GM13977 (cell line): ENCODE results near the gene TRPM2.

Experiments
- DNase-seq: peaks from one replicate; pipeline ENCODE4 v3.0.0; 2012; ENCODE audit warnings: low spot score
- CTCF ChIP-seq: IDR thresholded peaks from 2 replicates; pipeline ENCODE4 v1.5.1; 2012; ENCODE audit warnings: mild to moderate bottlenecking, control low read depth; ENCODE audit not compliant: insufficient read depth; ENCODE audit errors: extremely low read depth, missing control alignments
- in situ Hi-C: fragments of 300-500 bp; cut with MboI; formaldehyde crosslinking; loops from one replicate; pipeline ENCODE4 v1.12.0; 2022; ENCODE audit warnings: low sequenced_read_pairs, low pct_unique_long_range_greater_than_20kb, mixed read lengths, inconsistent platforms; ENCODE audit not compliant: unreplicated experiment

The TRPM2 gene

DNA sequence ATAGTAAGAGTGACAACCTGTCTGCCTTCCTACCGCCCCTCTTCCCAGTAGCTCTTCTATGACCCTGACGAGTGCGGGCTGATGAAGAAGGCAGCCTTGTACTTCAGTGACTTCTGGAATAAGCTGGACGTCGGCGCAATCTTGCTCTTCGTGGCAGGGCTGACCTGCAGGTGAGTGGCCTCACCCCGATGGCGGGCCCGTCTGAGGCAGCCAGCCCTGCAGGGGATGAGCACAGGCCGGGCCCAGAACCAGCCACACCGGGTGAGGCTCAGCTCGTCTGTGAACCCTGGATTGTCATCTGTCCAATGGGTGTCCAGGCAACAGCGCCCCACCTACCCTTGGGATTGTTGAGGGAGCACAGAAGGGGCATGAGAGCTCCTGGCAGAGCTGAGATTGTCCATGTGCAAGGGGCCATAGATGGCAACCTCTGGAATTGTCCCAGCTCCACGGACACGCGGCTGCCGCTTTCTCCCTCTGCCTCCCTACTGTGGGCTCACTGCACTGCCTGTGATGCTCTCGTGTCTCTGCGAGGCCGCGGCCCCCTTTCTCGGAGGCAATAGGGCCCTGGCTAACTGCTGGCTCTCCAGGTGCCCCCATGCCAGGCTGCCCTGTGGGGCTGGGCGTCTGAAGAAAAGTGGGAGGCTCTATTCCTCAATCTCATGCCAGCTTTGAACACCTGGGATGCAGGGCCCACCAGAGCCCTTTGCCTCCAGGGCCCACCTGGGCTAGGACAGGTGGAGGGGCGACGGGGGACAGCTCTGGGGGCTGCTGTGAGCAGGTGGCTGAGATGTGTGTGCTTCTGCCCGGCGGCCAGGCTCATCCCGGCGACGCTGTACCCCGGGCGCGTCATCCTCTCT is 51.9 kb downstream of the TRPM2 start:
- DNase-seq = no peak
- in situ Hi-C loops = loop anchor here (10.0 kb wide), 1 partner anchor 61 kb away; no protein-coding TSS in a partner anchor
- TF ChIP-seq CTCF = no peak

DNA sequence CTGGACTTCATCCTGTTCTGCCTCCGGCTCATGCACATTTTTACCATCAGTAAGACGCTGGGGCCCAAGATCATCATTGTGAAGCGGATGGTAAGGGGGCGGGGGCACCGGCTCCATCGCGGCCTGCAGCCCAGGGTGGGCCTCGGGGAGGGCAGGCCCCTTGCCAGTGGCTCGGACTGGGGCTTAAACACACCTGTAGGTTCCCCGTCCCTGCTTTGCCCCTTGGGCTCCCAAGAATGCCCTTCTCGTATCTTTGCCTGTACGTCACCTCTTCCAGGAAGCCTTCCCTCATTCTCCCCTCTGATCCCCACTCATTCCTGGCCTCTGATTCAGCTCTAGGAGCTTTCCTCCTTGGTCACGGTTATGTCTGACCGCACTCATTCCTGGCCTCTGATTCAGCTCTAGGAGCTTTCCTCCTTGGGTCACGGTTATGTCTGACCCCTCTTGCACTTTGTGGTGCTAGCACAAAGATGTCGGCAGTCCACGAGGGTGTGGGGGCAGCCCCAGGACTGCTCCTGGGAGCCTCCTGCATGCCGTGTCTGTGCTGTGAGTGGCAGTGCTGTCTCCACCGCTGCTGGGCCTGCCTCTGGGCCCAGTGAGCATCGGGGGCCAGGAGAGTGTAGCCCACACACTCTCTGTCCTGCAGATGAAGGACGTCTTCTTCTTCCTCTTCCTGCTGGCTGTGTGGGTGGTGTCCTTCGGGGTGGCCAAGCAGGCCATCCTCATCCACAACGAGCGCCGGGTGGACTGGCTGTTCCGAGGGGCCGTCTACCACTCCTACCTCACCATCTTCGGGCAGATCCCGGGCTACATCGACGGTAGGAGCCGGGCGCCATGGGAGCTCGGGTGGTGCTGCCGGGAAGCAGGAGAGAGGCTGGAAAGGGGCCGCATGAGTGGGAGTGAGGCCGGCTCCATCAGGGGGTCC is 52.8 kb downstream of the TRPM2 start:
- no peak for DNase-seq
- in situ Hi-C loops = loop anchor here (10.0 kb wide), 1 partner anchor 61 kb away; no protein-coding TSS in a partner anchor
- no peak for TF ChIP-seq CTCF

DNA sequence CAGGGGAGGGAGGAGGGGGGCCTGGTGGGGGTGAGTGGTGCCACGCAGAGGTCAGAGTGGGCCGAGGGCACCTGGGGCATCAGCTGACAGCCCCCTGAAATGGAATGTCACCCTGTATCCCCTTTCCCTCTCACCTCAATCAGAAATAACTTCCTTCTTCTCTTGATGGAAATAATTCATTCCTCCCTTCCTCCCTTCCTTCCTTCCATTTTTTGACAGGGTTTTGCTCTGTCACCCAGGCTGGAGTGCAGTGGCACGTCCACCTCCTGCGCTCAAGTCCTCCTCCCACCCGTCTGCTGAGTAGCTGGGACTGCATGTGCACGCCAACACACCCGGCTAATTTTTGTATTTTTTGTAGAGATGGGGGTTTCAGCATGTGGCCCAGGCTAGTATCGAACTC is 53.5 kb downstream of the TRPM2 start:
- no peak for DNase-seq
- no peak for TF ChIP-seq CTCF
- in situ Hi-C loops = loop anchor here (10.0 kb wide), 1 partner anchor 62 kb away; no protein-coding TSS in a partner anchor

DNA sequence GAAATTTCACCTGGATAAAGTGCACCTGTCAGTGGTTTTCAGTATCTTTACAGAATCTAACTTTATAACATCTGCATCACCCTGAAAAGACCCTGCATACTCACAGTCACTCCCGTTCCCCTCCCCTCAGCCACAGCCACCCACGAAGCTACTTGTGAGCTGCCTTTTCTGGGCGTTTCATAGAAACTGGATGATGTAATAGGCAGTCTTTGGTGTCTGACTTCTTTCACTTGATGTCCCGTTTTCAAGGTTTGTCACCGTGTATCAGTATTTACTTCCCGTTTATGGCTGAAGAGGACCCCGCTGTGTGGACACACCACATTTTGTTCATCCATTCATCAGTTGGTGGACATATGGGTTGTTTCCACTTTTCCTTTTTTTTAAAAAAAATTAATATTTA is 54.1 kb downstream of the TRPM2 start:
- in situ Hi-C loops = loop anchor here (10.0 kb wide), 1 partner anchor 63 kb away; no protein-coding TSS in a partner anchor
- TF ChIP-seq CTCF = no peak
- DNase-seq = peak; percentile 71

- no peak for TF ChIP-seq CTCF
- no peak for DNase-seq
- in situ Hi-C loops = loop anchor here (10.0 kb wide), 1 partner anchor 63 kb away; no protein-coding TSS in a partner anchor
Observed at GRCh38 chr21:44408226-44408625, 54.8 kb downstream of the TRPM2 start.

GRCh38 chr21:44413566-44414290 is 60.3 kb downstream of the TRPM2 start:
- no peak for DNase-seq
- in situ Hi-C loops = no loop called here
- no peak for TF ChIP-seq CTCF
